ENCODE data around the gene SPTBN1.

DNA sequence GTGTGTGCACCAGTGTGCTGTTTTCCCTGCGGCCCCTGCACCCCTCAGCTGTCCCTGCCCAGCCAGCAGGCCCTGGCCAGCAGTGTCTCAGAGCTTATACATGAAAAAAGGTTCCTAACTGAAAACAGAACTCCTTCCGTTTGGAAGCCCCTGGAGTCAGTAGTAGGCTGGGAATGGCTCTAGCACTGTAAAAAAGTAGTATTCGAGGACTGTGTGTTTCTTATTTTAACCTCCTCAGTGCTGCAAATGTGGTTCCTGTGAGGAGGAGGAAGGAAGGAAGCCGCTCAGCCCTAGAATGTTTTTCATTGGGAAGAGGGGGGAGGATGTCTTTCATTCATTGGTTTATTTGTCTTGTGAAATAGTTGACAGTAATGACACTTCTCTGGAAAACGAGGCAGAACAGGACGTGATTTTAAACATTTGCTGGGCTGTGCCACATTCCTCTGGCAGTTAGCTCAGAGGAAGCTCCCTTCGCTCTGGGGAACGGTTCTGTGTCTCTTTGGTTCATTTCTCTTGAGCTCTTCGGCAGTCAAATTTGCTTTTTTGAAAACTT lies 103.5 kb downstream of the SPTBN1 start:
- TF ChIP-seq, protein P1, sequence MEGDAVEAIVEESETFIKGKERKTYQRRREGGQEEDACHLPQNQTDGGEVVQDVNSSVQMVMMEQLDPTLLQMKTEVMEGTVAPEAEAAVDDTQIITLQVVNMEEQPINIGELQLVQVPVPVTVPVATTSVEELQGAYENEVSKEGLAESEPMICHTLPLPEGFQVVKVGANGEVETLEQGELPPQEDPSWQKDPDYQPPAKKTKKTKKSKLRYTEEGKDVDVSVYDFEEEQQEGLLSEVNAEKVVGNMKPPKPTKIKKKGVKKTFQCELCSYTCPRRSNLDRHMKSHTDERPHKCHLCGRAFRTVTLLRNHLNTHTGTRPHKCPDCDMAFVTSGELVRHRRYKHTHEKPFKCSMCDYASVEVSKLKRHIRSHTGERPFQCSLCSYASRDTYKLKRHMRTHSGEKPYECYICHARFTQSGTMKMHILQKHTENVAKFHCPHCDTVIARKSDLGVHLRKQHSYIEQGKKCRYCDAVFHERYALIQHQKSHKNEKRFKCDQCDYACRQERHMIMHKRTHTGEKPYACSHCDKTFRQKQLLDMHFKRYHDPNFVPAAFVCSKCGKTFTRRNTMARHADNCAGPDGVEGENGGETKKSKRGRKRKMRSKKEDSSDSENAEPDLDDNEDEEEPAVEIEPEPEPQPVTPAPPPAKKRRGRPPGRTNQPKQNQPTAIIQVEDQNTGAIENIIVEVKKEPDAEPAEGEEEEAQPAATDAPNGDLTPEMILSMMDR (IDR thresholded peaks at IDR 0.05) = no peak
- TF ChIP-seq, protein P2, sequence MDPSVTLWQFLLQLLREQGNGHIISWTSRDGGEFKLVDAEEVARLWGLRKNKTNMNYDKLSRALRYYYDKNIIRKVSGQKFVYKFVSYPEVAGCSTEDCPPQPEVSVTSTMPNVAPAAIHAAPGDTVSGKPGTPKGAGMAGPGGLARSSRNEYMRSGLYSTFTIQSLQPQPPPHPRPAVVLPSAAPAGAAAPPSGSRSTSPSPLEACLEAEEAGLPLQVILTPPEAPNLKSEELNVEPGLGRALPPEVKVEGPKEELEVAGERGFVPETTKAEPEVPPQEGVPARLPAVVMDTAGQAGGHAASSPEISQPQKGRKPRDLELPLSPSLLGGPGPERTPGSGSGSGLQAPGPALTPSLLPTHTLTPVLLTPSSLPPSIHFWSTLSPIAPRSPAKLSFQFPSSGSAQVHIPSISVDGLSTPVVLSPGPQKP (IDR thresholded peaks at IDR 0.05; ENCODE audit: low read depth, low read length) = no peak
- TF ChIP-seq MAFK (IDR thresholded peaks at IDR 0.05; ENCODE audit: partially characterized antibody) = no peak
- TF ChIP-seq, protein P3, sequence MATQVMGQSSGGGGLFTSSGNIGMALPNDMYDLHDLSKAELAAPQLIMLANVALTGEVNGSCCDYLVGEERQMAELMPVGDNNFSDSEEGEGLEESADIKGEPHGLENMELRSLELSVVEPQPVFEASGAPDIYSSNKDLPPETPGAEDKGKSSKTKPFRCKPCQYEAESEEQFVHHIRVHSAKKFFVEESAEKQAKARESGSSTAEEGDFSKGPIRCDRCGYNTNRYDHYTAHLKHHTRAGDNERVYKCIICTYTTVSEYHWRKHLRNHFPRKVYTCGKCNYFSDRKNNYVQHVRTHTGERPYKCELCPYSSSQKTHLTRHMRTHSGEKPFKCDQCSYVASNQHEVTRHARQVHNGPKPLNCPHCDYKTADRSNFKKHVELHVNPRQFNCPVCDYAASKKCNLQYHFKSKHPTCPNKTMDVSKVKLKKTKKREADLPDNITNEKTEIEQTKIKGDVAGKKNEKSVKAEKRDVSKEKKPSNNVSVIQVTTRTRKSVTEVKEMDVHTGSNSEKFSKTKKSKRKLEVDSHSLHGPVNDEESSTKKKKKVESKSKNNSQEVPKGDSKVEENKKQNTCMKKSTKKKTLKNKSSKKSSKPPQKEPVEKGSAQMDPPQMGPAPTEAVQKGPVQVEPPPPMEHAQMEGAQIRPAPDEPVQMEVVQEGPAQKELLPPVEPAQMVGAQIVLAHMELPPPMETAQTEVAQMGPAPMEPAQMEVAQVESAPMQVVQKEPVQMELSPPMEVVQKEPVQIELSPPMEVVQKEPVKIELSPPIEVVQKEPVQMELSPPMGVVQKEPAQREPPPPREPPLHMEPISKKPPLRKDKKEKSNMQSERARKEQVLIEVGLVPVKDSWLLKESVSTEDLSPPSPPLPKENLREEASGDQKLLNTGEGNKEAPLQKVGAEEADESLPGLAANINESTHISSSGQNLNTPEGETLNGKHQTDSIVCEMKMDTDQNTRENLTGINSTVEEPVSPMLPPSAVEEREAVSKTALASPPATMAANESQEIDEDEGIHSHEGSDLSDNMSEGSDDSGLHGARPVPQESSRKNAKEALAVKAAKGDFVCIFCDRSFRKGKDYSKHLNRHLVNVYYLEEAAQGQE (IDR thresholded peaks at IDR 0.05) = no peak
- TF ChIP-seq EP300 (IDR thresholded peaks at IDR 0.05) = no peak
- no peak for TF ChIP-seq ESRRA (IDR thresholded peaks at IDR 0.05; ENCODE audit: borderline replicate concordance, low read length)
- no peak for TF ChIP-seq TFCP2L1 (CRISPR knock-in tag; IDR thresholded peaks at IDR 0.05)
- no peak for TF ChIP-seq POLR2A (IDR thresholded peaks at IDR 0.05; ENCODE audit: low read length)
- TF ChIP-seq HDAC2 (IDR thresholded peaks at IDR 0.05) = no peak
- TF ChIP-seq EHMT2 (IDR thresholded peaks at IDR 0.05; ENCODE audit: low read depth) = no peak
